ENCODE data around the gene TLE1. TPM values are rescaled to one million over a fixed set of nuclear protein-coding genes. Genes with fewer than 3 reads are reported as not detected.
A peak's percentile ranks its signal among the peaks of the same experiment; 100 is the strongest.
"Not testable (repeated sequence)": the region's sequence is repeated elsewhere in the genome, so short reads cannot be mapped to it uniquely, and the experiment has no call there.

Gene TLE1
- polyA plus RNA-seq (2014; cell fraction: cytosol; rRNA removed): 42.8 and 52.4 TPM in 2 replicates
- 33.3 and 37.3 TPM in 2 replicates for polyA plus RNA-seq (2014; cell fraction: nucleus; rRNA removed)

DNA sequence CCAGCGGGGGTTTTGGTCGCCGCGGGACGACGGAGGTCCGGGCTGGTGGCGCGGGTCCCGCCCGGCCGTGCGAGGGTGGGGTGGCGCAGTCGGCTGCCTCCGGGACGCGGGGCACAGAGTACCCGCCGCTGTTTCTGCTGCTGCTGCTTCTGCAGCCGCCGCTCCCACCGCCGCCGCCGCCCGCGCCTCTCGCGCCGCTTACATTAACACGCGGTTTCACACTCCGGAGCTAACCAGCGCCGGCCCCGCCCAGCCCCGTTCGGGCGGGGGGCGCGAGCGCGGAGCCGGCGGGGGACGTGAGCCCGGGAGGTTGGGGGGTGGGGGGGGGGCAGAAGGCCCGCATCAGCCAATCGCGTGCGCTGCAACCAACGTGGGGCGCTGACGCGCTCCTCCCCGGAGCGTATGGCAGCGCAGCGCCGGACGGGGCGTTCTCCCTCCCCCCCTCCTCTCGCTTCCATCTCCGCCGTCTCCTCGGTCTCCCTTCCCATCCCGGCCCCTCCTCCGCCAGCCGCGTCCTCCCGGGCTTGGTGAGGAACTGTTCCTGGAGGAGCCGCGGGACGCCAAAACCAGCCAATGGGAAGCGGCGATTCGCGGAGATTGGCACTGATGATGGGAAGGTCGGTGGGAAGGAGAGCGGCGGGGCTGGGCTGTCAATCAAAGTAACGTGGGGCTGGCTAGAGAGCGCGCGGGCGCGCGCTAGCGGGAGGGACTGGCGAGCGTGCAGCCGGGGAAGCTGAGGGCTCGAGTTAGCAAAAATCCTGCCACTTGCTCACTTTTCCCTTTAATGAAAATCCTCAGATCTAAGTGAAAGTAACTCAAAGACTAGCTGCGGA is at the start of gene TLE1:
TSS of gene TLE1 (minus strand) at position 205 of the 833 bp plus-strand sequence. CDS start 1,307 bp downstream, outside the sequence.
- DNase-seq (ENCODE audit: low spot score): peak; percentile 100

DNA sequence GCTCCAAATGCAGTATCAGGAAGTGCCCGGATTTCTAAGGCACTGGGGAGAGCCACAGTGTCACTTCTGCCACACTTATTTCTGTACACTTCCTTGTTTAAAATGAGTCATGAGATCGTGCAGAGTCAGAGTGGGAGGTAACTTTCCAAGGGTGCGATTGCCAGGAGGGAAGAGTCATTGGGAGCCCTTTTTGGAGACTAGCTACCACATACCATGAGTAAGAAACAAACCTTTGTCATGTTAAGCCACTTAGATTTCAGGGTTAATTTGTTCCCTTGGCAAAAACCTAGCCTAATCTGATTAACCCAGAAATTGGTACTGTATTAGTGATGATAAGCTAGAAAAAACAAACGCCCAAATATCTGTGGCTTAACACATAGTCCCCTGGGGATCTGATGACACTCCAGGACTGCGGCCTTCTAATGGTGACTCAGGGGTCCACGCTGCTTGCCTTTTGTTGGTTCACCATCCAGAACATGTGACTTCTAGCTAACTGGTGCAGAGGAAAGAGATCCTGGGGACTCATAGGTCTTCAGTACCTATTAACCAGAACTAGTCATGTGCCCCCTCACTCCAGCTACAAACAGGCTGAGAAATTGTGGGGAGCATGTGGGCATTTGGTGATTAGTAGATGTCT is 48.6 kb upstream of the TLE1 start:
- DNase-seq (ENCODE audit: low spot score): no peak

DNA sequence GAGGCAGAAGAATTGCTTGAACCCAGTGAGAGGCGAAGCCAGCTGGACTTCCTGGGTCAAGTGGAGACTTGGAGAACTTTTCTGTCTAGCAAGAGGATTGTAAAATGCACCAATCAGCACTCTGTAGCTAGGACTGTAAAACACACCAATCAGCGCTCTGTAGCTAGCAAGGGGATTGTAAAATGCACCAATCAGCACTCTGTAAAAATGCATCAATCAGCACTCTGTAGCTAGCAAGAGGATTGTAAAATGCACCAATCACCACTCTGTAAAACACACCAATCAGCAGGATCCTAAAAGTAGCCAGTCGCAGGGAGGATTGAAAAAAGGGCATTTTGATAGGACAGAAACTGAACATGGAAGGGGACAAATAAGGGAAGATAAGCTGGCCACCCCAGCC is 41.2 kb upstream of the TLE1 start:
- not testable (repeated sequence) for DNase-seq (ENCODE audit: low spot score)

DNA sequence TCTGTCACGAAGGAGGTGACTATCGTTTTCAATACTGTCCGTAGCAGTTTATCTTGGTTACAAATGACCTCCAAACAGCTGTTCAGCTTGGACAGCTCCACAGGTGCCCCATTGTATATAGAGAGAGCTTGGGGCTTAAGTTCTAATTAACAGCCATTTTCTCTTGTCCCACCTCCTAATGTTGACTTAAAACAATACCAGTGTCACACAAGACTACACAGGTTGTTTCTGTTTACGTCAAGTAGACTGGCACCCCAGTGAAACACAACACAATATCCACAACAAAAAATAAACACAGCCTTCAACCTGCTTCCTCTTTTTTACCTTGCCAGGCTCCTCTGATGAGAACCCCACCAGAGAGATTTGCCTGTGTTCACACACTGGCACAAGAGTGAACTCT is 39.8 kb upstream of the TLE1 start:
- no peak for DNase-seq (ENCODE audit: low spot score)

DNA sequence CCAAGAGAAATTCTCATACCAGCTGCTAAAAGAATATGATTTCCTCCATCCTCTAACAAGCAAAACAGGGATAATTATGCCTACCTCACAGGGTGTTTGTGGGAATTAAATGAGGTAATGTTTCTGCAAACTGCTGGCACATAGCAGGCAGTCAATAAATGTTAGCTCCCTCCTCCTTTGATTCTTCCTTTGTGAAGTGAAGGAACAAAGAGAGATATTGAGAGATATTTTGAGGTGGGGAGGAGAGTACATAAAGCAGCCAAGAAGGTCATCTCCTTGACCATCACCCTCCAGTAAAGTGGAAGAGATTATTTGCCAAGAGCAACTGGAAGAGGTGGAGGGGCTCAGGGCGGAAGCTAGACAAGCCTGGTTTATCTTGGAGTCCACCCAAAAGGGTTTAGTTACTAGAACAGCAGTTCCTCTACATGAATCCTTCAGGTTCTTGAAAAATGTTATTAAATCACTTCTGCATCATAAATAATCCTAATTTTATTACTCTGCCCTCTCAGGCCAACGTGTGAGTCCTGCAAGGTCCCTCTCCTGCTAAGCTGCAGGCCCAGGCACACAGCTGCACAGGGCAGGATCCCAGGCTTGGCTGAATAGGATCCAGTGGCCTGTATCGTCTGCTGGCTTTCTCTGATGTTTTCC is 35.0 kb upstream of the TLE1 start:
- peak; percentile 11 for DNase-seq (ENCODE audit: low spot score)

DNA sequence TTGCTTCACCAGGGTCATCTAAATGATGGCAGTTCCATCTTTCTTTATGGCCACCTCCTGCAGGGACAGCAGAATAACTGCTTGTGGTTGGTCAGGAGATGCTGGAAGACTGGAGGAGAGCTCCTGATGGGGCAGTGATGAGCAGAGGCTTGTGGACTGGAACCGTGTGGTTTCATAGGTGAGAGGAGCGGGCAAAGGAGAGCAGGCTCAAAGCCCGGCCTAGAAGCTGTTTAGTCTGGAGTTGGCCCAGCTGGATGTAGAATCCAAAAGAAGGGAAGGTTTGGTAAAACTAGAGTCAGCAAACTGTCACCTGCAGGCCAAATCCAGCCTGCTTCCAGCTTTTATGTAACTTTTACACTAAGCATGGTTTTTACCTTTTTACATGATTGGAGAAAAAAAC is 32.9 kb upstream of the TLE1 start:
- DNase-seq (ENCODE audit: low spot score): no peak

DNA sequence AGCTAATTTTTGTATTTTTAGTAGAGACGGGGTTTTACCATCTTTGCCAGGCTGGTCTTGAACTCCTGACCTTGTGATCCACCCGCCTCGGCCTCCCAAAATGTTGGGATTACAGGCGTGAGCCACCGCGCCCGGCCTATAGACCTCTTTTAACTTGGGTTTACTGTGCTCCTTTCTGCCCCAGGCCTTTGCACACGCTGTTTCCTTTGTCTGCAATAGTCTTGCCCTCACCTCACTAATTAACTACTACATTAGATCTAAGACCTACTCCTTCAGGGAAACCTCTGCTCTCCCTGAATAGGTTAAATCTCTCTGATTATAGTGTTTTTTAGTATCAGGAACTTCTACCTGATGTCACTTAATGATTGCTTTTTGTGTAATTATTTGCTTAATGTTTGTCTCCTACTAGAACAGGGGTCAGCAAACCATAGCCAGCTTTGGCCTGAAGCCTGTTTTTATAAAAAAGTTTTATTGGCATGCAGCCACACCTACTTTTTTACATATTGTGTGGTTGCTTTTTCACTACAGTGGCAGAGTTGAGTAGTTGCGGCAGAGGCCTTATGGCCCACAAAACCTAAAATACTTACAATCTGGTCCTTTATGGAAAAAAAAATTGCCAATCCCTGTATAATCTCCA is 31.2 kb upstream of the TLE1 start:
- DNase-seq (ENCODE audit: low spot score): no peak

DNA sequence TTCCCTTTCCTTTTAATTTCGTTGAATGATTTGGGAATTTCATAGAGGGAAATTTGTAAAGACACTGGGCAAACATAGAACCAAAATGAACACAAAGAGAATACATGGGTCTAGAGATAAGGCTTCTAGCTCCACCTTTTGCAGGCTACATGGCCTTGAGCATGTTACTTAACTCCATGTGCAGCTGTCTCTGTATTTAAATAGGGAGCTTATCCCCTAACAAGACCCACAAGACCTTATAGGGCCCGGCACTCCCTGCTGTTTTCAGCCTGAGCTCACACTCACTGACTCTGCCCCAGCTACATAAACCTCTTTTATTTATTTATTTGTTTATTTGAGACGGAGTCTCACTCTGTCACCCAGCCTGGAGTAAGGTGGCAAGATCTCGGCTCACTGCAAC is 30.6 kb upstream of the TLE1 start:
- no peak for DNase-seq (ENCODE audit: low spot score)

DNA sequence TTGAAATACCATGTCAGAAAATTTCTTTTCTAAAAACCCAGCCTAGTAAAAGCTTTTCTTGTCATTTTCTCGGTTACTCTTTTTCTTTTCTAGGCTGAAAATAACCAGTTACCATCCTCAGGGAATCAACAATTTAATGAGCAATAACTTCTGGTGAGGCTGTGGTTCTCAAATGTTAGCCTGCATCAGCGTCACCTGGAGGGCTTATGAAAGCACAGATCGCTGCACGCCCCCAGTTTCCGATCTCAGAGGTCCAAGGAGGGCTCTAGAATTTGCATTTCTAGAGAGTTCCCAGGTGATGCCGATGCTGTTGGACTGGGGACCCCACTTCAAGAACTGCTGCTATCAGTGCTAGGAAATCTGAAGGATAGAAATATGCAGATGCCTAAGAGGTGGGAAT is 28.9 kb upstream of the TLE1 start:
- DNase-seq (ENCODE audit: low spot score): no peak

DNA sequence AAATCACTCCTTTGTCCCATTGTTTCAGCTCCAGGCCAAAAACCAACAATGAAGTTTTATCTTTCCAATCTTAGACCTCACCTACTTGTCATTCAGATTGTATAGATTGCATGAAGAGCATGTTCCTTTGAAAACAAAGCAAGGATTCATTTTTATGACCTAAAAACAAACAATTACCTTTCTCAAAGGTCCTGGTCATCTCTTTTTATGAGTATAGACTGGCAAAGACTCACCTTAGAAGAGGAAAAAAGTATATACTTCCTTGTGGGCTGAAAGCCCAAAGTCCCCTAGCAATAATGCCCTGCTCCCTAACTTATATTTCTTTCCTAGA is 28.4 kb upstream of the TLE1 start:
- no peak for DNase-seq (ENCODE audit: low spot score)

DNA sequence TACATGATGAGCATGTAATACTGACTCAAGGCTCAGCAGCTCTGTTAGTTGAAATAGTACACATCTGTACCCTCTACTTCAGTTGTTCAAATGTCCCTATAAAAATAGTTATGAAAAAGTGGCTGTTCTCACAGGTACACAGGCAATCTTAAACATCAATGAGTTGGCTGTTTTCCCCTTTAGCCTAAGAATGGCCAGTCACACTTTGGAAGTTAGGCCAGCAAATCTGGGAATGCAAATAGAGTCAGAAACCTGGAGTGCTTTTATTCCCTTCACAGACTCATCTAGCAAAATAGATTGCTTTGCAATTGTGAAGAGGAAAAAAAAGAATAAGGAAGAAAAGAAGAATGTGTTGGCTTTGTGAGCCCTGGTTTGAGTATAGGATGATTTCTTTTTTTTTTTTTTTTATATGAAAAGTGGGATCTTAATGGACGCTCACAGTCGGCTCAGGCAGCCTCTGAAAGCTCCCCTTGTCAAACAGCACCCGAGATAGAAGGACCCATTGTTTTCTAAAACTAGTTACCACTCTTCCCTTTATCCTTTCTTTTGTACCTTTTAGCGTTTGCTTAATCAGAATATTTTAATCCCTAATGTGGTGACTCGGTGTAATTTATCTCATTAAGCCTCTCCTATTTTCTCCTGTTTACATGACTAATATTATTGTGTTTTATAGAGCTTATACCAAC is 27.9 kb upstream of the TLE1 start:
- DNase-seq (ENCODE audit: low spot score): no peak

DNA sequence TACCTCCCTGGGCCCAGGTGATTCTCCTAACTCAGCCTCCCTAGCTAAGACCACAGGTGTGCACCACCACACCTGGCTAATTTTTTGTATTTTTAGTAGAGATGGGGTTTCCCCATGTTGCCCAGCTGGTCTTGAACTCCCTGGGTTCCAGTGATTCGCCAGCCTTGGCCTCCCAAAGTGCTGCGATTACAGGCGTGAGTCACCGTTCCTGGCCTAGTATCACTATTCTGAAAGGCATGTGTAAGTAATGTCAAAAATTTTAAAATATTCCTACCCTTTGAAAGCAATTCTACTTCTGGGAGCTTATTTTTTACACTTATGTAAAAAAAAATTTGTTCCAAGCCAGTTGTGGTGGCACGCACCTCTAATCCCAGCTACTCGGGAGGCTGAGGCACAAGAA is 27.1 kb upstream of the TLE1 start:
- no peak for DNase-seq (ENCODE audit: low spot score)

DNA sequence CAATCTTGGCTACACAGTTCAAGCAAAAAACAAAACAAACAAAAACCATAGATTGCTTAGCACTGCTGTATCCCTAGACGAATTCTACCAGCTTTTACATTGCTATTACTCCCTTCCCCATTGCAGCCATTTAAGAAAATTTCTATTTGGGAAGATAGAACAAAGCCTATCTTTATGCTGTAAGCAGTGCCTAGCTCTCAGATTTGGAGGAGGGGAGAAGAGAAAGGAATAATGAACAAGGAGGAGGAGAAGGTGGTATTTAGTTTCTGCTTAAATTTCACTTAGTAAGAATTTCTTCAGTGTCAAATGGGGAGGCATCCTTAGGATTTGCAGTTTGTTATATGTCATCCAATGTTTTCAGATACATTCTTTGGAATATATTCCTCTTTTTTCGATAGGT is 16.2 kb upstream of the TLE1 start:
- DNase-seq (ENCODE audit: low spot score): no peak

DNA sequence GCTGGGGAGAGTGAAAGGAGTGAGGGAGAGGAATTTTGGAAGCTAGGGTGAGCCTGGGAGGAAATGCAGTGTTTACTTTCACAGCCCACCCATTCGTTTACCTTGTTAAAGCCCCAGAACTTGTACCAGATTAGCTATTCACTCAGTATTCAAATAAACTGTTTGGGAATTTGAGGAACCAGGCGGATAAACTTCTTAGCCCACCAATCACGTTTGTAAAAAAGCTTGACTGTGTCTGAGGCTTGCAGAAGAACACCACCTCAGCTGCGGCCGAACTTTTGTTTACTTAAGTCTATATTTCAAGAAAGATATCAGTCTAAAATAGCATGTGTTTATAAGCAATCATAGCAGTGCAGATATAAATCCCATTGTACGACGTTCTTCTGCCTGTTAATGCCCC is 5.2 kb upstream of the TLE1 start:
- DNase-seq (ENCODE audit: low spot score): no peak

DNA sequence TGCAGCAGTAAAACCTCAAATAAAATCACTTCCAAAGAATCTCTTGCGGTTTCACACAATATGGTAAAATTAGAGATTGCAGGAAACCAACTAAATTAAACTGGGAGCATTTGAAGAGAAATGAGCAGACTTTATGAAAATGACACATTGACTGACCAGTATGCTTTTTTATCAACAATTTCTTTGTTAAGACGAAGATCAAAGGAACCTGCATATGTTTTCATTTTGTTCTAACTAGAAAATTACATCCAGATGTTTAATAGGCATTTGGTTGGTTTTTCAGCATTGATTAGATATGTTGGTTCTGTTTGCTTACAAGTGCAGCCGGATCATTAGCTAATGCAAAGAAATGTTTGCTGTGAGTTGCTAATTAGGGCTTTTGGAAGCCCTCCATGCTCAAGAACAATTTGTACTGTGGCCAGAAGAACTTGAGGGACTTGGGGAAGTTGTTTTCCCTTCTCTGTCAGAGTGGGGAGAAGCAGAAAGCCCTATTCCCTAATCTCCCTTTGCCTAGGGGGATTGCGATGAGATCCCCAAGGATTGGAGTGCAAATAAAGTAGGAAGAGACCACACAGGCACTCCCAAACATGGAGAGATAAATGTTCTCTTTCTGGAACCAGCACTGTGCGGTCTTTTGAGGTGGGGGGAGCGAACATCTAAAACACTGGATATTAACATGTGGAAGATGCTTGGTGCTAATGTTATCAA is 4.5 kb upstream of the TLE1 start:
- DNase-seq (ENCODE audit: low spot score): no peak

DNA sequence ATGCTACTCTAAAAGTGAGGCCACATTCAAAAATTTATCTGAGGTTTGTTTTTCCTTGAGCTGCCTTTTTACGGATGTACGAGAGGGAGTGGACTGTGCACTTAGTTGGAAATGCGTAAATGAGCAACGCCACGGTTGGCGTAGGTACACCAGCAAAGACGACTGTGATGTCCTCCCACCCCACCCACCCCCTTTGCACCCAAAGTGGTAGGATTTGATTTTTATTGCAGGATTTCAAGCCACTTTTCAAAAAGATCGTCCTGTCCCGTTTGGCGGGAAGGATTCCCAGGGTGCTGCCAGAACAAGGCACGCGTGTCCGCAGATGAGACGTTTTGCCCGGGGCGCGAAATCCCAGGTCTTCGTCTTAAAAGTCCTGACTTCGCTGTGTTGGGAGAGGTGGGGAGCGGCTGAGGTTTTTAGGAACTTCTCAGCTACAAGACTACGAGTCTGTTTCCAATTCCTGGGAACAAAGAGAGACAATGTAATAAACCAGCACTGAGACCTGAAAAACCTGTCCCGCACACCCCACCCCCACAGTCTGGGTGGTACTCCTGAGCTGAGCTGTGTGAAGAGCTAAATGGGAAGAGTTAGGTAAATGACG is 1.0 kb upstream of the TLE1 start:
- DNase-seq (ENCODE audit: low spot score): peak; percentile 36

DNA sequence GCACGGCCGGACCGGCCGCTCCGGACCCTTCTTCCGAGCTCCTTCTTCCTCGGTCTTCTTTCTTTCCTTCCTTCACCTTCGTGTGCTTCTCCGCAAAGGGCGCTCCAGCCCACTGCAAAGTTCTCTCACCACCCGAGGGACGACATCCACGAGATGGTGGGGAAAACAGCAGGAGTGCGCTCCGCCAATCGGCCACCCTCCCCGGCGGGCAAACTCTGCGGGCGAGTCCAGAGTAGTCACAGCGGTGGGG is 329 bp downstream of the TLE1 start:
- DNase-seq (ENCODE audit: low spot score): not testable (repeated sequence)

DNA sequence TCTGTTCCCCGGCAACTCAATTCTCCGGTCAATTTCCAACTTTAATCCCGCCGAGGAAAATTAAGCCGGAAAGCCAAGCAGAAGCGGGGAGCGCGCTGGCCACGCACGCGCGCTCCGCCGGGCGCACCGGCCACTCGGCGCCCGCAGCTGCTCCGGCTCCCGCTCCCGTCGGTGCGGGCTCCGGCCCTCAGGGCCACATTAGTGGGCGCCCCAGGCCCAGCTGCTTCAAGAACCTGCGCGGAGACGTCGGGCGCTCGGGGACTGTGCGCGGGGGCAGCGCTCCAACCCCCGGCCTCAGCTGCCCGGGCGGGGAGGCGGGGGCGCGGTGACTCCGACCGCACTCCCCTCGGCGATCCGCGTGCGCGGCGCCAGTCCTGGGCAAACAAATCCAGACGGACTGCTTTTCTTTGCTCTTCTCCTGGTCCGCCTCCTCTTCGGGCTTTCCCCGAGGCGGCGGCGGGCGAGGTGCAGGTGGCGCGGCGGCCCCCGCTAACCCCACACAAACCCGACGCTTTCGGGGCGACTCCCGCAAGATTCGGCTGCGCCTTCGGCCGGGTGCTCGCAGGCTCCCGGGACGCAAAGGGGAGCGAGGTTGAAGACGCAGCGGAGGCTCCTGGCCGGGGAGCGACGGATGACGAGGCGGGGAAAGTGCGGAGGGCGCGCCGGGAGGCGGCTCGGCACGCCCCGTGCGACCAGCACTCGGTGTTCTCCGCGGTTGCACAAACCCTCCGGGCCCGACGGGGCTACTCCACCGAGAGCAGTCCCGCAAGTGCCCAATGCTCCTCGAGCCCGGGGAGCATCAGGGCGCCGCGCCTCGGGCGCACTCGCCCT is 870 bp downstream of the TLE1 start:
- DNase-seq (ENCODE audit: low spot score): peak; percentile 36

DNA sequence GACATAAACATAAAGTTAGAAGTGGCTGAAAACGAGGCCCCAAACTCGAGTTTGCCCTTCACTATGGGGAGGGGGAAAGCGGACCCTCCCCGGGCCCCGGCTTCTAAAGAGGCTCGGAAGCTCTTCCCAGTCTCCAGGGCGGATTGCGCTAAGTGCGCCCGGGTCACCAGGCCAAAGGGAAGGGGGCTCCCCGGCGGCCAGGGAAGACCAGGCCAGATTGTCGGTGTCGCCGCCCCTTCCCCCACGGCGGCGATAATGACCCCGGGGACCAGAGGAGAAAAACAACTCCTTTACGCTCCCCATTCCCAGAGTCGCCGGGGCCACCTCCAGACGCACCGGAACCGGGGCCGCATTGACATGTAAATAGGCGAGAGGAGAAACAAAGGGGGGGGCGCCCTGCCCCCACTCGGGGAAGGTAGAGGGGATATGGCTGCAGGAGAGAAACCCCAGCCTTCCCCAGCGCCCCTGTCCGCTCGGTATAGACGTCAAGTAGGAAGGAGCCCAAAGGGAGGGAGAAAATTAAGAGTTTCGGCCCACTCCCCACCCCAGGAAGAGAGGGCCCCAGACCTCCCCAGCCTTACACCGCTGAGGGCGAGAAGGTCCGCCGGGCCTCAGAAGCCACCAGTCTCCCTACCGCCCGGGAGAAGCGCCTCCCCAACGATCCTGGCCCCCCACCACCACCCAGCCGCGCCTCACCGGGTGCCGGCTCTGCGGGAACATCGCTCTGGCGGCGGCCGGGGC is 1.7 kb downstream of the TLE1 start:
- DNase-seq (ENCODE audit: low spot score): peak; percentile 52

Data from SK-N-DZ (cell line).